ENCODE results near the gene FKBP5.
"Not testable (repeated sequence)": the region's sequence is repeated elsewhere in the genome, so short reads cannot be mapped to it uniquely, and the experiment has no call there.

The FKBP5 gene

DNA sequence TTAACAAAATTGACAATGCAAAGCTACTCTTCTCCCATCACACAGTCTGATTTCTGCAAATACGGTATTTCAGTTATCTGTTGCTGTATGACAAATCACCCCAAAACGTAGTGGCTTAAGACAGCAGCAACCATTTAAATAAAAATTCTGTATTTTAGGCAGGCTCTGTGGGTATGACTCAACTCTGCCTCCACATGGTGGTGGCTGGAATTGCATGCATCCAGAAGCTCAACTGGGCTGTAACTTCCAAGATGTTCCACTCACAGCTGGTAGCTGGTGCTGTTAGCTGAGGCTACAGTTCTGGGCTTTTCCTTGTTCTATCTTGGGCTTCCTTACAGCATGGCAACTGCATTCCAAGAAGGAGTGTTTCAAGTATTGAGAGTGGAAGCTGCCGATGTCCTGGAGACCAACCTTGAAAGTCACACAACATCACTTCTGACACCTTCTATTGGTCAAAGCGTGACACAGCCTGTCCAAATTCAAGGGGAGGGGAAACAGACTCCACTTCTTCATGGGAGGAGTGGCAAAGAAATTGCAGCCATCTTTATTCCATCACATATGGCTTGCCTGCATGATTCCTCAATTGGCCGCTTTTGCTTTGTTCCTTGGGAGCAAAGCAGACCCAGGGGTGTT, 136.3 kb downstream of the FKBP5 start:
- in situ Hi-C loops (cut with MboI; ENCODE audit: low sequenced_read_pairs): no loop called here

DNA sequence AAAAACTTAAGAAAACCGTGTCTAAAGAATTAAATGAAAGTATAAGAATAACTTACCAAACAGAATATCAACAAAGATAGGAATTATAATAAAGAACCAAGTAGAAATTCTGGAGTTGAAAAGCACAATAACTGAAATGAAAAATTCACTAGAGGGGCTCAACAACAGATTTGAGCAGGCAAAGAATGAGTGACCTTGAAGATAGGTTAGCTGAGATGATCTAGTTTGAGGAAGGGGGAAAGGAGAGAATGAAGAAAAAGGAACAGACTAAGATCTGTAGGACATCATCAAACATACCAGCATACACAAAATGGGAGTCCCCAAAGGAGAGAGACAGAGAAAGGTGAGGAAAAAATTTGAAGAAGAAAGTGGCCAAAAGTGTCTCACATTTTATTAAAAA, 138.3 kb downstream of the FKBP5 start:
- in situ Hi-C loops (cut with MboI; ENCODE audit: low sequenced_read_pairs): no loop called here

DNA sequence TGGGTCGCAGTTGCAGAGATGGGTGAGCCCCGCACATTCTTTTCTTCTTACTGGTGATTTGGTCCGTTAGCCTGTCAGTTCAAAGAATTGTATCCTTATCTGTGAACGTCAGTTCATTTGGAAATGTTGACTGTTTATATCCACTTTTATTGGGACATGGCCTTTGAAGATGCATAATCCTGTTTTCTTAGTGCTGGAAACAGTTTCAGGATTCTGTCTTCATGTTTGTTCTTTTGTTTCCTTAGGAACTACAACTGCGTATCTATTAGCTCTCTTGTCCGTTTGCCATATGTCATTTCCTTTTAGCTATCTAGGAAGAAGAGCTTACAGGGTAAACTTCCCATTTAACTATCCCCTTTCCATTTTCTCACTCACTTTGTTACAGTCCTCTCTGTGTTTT, 141.0 kb downstream of the FKBP5 start:
- in situ Hi-C loops (cut with MboI; ENCODE audit: low sequenced_read_pairs): no loop called here

DNA sequence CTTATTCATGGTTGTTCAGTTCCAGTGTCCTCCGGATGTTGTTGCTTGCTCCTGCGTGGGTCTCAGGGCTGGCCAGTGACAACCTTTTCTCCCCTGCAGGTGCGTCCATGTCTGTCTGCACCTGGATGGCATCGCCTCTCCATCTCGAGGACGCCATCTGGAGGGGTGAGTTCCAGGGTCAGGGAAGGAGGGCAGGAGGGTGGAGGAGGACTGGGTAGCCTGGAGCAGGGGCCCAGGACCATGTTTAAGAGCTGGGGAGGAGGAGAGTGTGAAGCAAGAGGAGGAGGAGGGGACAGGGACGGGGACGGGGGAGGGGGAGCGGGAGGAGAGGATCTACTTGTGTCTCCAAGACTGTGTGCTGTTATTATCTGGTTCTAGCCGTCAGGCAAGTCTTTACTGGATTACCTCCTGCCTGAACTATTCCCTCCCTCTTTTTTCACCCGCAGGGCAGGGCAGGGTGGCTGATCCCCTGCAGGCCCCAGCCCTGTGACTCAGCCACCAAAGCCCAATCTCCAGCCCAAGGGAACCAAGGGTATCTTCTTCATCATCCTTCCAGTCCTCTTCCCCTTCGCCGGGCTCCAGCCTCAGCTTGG, 143.8 kb downstream of the FKBP5 start:
- in situ Hi-C loops (cut with MboI; ENCODE audit: low sequenced_read_pairs): no loop called here

DNA sequence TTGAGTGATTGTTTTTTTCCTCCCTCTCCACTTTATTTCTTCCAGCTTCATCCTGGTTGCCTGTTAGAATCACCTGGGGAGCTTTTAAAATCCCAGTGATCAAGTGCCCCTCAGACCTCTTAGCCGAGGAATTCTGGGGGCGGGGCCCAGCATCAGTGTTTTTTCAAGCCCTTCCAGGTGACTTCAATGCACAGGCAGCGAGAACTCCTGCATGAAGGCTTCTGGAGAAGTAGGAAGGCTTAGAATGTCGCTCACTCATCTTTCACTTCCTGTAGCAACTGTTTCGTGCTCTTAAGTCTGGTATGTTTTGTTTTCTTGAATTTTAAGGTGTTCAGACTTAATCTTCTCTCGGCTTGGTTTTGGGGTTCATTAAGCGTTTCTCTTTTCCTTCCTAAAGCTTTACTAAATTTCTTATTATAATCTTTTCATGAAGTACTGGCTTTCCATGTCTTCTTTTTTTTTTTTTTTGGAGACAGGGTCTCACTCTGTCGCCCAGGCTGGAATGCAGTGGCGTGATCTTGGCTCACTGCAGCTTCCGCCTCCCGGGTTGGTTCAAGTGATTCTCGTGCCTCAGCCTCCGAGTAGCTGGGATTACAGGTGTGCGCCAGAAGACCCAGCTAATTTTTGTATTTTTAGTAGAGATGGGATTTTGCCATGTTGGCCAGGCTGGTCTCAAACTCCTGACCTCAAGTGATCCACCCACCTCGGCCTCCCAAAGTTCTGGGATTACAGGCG, 145.1 kb downstream of the FKBP5 start:
- in situ Hi-C loops (cut with MboI; ENCODE audit: low sequenced_read_pairs): no loop called here

DNA sequence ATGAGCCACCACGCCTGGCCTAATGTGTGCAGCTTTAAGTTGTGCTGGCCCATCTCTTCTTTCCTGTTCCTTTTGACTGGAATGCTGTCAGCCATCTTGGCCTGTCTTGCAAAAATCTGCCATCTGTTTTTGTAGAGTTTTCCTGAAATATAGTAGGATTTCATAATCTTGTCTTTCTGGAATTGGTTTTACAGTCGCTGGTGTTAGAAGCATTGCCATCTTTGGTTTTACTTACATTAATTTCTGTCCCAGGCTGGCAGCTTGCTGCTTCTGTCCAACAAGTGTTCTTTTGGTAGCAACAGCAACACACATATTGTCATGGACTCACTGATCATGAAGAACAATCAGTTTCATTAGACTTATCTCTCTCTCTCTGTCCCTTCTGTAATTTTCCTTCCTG, 146.9 kb downstream of the FKBP5 start:
- in situ Hi-C loops (cut with MboI; ENCODE audit: low sequenced_read_pairs): no loop called here

DNA sequence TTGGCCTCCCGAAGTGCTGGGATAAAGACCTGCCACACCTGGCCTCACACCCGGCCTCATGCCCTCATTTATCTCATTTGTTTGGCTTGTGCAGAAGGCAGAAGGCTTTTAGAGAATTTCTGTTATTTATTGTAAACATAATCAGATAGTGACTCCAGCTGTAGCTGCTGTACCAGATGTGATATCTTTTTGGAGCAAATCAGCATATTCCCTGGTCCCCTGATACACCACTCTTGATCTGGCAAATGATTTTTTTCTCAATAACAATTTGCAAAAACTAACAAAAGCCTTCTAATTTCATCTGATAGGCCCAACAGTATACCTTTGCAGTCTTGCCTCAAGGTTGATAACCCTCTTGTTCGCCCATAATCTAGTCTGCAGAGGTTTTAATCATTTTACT, 149.5 kb downstream of the FKBP5 start:
- in situ Hi-C loops (cut with MboI; ENCODE audit: low sequenced_read_pairs): no loop called here

DNA sequence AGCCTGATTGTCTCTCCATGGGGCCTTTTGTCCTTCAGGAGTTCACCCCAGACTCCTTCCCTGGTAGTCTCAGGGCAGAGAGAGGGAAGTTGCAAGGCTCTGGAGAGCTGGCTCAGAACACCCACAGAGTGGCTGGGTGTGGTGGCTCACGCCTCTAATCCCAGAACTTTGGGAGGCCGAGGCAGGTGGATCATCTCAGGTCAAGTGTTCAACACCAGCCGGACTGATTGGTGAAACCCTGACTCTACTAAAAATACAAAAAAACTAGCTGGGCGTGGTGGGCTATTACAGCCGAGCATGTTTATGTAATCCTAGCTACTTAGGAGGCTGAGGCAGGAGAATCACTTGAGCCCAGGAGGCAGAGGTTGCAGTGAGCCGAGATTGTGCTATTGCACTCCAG, 152.9 kb downstream of the FKBP5 start:
- in situ Hi-C loops (cut with MboI; ENCODE audit: low sequenced_read_pairs): not testable (repeated sequence)

DNA sequence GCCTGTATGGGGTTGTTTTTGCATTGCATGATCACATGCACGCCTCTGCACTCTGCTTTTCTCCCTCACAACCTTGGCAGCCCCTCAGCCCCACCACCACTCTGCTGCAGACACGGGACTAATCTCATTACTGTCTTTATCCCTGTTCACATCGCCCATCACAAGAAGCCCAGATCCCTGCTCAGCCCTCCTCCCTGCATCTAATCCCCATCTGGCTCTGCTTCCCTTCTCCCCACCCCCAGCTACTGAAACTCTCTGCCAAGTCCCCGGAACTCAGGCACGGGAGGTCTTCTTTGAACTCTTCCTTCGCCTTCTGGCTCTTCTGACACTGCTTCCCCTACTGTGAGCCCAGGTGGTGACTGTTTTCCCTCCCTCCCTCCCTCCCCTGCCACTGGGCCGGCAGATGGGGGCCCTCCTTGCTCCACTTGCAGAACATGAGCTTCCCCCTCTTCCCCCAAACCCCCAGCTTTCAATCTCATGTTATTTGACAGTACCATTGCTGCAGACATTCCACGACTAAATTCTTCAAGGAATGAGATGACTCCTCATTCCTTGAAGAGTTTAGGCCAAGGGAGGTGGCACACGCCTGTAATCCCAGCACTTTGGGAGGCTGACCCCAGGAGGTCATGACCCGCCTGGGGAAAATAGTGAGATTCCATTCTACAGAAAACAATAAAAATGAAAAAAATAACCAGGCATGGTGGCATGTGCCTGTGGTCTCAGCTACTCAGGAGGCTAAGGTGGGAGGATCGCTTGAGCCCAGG, 154.1 kb downstream of the FKBP5 start:
- in situ Hi-C loops (cut with MboI; ENCODE audit: low sequenced_read_pairs): no loop called here

DNA sequence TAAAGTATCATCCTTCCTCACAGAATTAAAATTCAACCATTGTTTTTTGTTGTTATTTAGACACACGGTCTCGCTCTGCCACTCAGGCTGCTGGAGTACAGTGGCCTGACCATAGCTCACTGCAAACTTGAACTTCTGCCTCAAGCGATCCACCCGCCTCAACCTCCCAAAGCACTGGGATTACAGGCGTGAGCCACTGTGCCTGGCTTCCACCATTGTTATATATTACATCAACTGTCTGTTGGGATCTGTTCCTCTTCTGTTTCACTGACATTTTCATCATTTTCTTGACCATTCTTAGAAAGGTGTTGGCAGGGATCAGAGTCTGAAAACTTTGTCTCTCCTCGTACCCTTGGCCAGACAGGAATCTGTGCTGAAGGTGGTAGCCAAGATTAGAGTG, 154.7 kb downstream of the FKBP5 start:
- in situ Hi-C loops (cut with MboI; ENCODE audit: low sequenced_read_pairs): no loop called here

DNA sequence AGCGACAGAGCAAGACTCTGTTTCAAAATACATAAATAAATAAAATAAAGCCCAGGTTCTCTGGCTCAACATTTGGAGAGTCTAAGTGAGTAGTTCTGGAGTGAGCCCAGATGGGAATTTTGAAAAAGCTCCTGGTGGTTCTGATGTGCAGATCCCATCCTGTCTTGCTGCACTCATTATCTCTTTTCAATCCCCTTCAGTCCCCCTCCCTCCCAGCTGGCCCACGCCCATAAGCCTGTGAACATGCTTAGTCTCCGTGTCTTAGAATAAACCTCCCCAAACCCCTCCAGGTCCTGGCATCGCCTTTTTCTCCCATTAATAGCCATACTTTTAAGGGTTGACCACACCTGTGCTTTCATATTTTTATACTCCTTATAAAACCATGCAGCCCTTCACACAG, 156.6 kb downstream of the FKBP5 start:
- in situ Hi-C loops (cut with MboI; ENCODE audit: low sequenced_read_pairs): no loop called here

DNA sequence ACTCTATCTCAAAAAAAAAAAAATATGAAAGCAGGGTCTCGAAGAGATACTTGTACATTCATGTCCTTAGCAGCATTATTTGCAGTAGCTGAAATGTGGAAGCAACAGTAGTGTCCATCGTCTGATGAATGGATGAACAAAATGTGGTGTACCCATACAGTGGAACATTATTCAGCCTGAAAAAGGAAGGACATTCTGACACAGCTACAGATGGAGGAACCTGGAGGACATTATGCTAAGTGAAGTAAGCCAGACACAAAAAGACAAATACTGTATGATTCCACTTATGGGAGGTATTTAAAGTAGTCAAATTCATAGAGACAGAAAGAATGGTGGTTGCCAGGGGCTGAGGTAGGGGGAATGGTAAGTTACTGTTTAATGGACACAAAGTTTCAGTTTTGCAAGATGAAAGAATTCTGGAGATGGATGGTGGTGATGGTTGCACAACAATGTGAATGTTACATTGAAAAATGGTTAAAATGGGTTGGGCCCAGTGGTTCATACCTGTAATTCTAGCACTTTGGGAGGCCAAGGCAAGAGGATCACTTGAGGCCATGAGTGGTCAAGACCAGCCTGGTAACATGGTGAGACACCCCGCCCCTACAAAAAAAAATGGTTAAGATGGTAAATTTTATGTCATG, 164.2 kb downstream of the FKBP5 start:
- in situ Hi-C loops (cut with MboI; ENCODE audit: low sequenced_read_pairs): no loop called here
